Measurements from ENCODE around the gene BTNL2. TPM values are rescaled to one million over a fixed set of nuclear protein-coding genes. Genes with fewer than 3 reads are reported as not detected.
"Not testable (repeated sequence)": the region's sequence is repeated elsewhere in the genome, so short reads cannot be mapped to it uniquely, and the experiment has no call there.

The BTNL2 gene
- total RNA-seq, 2 donors from 2014 or later = not detected

- TF ChIP-seq CTCF (IDR thresholded peaks at IDR 0.05) = no peak
These were observed 39.3 kb downstream of the BTNL2 start for GRCh38 chr6:32367644-32368043.

GRCh38 chr6:32359225-32359624, 47.8 kb downstream of the BTNL2 start:
- not testable (repeated sequence) for H3K27me3 ChIP-seq (replicated peaks; ENCODE audit: insufficient read depth); H3K4me3 ChIP-seq; H3K9me3 ChIP-seq; ATAC-seq (ENCODE audit: insufficient number of reproducible peaks, low FRiP score, low read depth); H3K4me1 ChIP-seq (ENCODE audit: control insufficient read depth in 1 of 2, low read depth in 2 of 2); DNase-seq (ENCODE audit: low spot score); H3K27ac ChIP-seq; H3K36me3 ChIP-seq

More at GRCh38 chr6:32367644-32368043, 39.3 kb downstream of the BTNL2 start:
- H3K9me3 ChIP-seq = no peaks in the 10 kb centered on the region
- H3K4me1 ChIP-seq (ENCODE audit: control insufficient read depth in 1 of 2, low read depth in 2 of 2) = no peaks in the 10 kb centered on the region
- H3K36me3 ChIP-seq = no peaks in the 10 kb centered on the region
- no peak for DNase-seq (ENCODE audit: low spot score)
- no peak for ATAC-seq (ENCODE audit: insufficient number of reproducible peaks, low FRiP score, low read depth)
- no peaks in the 10 kb centered on the region for H3K27me3 ChIP-seq (replicated peaks; ENCODE audit: insufficient read depth)
- H3K4me3 ChIP-seq = no peak overlapping the region
- H3K27ac ChIP-seq = no peak overlapping the region

GRCh38 chr6:32358548-32358947, 48.4 kb downstream of the BTNL2 start:
- H3K9me3 ChIP-seq; H3K36me3 ChIP-seq; H3K27ac ChIP-seq; DNase-seq (ENCODE audit: low spot score); H3K27me3 ChIP-seq (replicated peaks; ENCODE audit: insufficient read depth); H3K4me3 ChIP-seq; H3K4me1 ChIP-seq (ENCODE audit: control insufficient read depth in 1 of 2, low read depth in 2 of 2); ATAC-seq (ENCODE audit: insufficient number of reproducible peaks, low FRiP score, low read depth): not testable (repeated sequence)

- no peaks in the 10 kb centered on the region for H3K36me3 ChIP-seq
- H3K27me3 ChIP-seq (replicated peaks; ENCODE audit: insufficient read depth) = no peaks in the 10 kb centered on the region
- H3K27ac ChIP-seq = no peak overlapping the region
- no peak for TF ChIP-seq CTCF (IDR thresholded peaks at IDR 0.05)
- DNase-seq (ENCODE audit: low spot score) = no peak
- no peaks in the 10 kb centered on the region for H3K9me3 ChIP-seq
- no peak overlapping the region for H3K4me3 ChIP-seq
- H3K4me1 ChIP-seq (ENCODE audit: control insufficient read depth in 1 of 2, low read depth in 2 of 2) = no peaks in the 10 kb centered on the region
- no peak for ATAC-seq (ENCODE audit: insufficient number of reproducible peaks, low FRiP score, low read depth)
These were observed 52.0 kb downstream of the BTNL2 start for GRCh38 chr6:32355018-32355417.

GRCh38 chr6:32353348-32353747, 53.6 kb downstream of the BTNL2 start:
- TF ChIP-seq CTCF (IDR thresholded peaks at IDR 0.05) = no peak
- no peak for ATAC-seq (ENCODE audit: insufficient number of reproducible peaks, low FRiP score, low read depth)
- no peaks in the 10 kb centered on the region for H3K9me3 ChIP-seq
- H3K4me3 ChIP-seq = no peak overlapping the region
- H3K4me1 ChIP-seq (ENCODE audit: control insufficient read depth in 1 of 2, low read depth in 2 of 2) = no peaks in the 10 kb centered on the region
- DNase-seq (ENCODE audit: low spot score) = no peak
- no peak overlapping the region for H3K27ac ChIP-seq
- H3K36me3 ChIP-seq = no peaks in the 10 kb centered on the region
- no peaks in the 10 kb centered on the region for H3K27me3 ChIP-seq (replicated peaks; ENCODE audit: insufficient read depth)

Other genes with a start within 250 kb of the BTNL2 start
- 10 to 100 TPM; 13.8 to 16.2 TPM for gene EGFL8, start 242.6 kb downstream of the BTNL2 start, total RNA-seq
- 10 to 100 TPM; 43.0 to 53.1 TPM for gene AGPAT1, start 231.1 kb downstream of the BTNL2 start, total RNA-seq
- gene RNF5, start 228.8 kb downstream of the BTNL2 start, total RNA-seq = 10 to 100 TPM; 63.5 to 68.4 TPM
- 1 to 10 TPM; 1.8 to 3.8 TPM for gene AGER, start 222.9 kb downstream of the BTNL2 start, total RNA-seq
- 10 to 100 TPM; 35.7 to 59.4 TPM for gene PBX2, start 217.0 kb downstream of the BTNL2 start, total RNA-seq
- 10 to 100 TPM; 11.9 to 22.2 TPM for gene GPSM3, start 214.5 kb downstream of the BTNL2 start, total RNA-seq
- gene NOTCH4, start 183.1 kb downstream of the BTNL2 start, total RNA-seq = 10 to 100 TPM; 23.6 to 26.0 TPM
- not detected for gene TSBP1, start 35.3 kb downstream of the BTNL2 start, total RNA-seq
- 100 to 1,000 TPM; 244 to 342 TPM for gene HLA-DRA, start 32.7 kb upstream of the BTNL2 start, total RNA-seq
- gene HLA-DRB5, start 123.1 kb upstream of the BTNL2 start, total RNA-seq = 1 to 10 TPM in 1 of 2 donors, not detected in 1; 3.4 TPM
- 10 to 100 TPM; 50.0 to 80.3 TPM for gene HLA-DRB1, start 182.7 kb upstream of the BTNL2 start, total RNA-seq
- 10 to 100 TPM in 1 of 2 donors, 1 to 10 TPM in 1; 4.5 to 24.4 TPM for gene HLA-DQA1, start 230.2 kb upstream of the BTNL2 start, total RNA-seq

All from thoracic aorta (tissue), 2 donors.